GM19035 (cell line): ENCODE measurements around the gene TNFRSF25.
"Not testable (repeated sequence)": the region's sequence is repeated elsewhere in the genome, so short reads cannot be mapped to it uniquely, and the experiment has no call there.

ENCODE experiments used
- ATAC-seq: cut with Tn5 transposase; IDR thresholded peaks from one replicate; pipeline ENCODE4 v1.9.1; 2021; ENCODE audit not compliant: unreplicated experiment

TNFRSF25 gene

DNA sequence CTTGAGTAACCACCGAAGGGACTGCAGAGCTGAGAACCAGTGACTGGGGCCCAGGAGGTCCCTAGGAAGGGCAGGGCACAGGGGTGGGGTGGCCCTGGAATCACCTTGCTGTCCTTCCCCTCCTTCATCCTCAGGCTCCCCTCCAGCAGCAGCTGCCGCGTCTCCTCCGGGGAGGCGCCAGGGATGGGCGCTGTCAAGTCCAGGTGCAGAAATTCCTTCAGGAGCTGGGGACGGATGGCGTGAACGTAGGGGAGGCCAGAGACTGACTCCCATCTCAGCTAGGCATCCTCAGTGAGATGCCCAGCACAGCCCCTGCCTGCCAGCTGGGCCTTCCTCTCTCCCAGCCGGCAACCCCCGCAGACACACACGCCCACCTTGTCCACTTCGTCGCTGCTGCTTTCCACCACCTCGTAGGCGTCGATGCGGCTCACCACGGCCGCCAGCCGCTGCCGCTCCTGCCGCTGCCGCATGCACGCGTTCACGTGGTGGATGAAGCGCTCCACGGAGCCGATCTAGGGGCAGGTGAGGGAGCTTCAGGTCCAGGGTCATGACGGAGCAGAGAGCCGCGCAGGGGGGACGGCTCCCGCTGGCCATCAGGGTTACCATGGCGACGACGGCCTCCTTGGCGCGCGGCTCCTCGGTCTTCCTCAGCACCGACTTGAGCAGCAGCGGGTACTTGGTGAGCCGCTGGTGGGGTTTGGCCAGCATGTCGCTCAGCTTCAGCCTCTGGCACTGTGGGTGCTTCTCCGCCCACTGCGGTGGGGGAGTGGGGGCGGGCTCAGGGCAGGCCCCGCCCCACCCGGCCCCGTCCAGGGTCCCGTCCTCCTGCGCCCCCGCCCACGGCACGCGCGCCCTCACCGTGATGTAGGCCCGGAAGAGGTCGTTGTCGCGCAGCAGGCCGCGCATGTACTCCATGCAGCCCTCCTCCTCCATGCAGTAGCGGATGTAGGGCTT, 4.4 kb upstream of the TNFRSF25 start:
- ATAC-seq = no peak

DNA sequence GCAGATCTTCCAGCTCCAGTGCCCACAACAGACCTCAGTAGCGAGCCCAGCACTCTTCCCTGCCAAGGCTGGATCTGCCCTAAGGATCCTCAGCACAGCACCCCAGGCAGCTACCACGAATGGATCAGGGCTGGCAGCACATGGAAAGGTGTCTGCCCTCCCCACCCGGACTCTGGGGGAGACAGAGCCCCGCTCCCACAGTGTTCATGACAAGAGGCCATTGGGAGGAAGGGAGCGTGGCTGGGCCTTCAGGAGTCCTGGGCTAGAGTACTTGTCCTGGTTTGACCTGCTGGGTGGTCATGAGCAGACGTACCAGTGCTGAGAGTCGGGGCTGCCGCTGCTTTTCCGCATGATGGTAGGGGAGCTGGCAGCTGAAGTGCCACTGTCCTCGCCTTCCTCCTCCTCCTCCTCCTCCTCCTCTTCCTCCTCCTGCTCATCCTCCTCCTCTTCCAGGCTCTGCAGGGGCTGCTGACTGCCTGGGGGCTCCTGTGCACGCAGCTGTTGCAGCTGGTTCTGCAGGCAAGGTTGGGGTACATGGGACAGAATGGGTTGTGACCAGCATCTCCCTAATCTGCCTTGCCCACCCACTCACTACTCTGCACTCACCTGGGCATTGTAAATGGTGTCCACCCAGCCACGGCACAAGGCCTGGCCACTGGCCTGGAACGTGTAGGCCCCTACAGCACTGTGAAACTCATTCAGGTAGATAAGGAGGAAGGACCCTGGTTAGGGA, 2.9 kb upstream of the TNFRSF25 start:
- ATAC-seq = no peak

DNA sequence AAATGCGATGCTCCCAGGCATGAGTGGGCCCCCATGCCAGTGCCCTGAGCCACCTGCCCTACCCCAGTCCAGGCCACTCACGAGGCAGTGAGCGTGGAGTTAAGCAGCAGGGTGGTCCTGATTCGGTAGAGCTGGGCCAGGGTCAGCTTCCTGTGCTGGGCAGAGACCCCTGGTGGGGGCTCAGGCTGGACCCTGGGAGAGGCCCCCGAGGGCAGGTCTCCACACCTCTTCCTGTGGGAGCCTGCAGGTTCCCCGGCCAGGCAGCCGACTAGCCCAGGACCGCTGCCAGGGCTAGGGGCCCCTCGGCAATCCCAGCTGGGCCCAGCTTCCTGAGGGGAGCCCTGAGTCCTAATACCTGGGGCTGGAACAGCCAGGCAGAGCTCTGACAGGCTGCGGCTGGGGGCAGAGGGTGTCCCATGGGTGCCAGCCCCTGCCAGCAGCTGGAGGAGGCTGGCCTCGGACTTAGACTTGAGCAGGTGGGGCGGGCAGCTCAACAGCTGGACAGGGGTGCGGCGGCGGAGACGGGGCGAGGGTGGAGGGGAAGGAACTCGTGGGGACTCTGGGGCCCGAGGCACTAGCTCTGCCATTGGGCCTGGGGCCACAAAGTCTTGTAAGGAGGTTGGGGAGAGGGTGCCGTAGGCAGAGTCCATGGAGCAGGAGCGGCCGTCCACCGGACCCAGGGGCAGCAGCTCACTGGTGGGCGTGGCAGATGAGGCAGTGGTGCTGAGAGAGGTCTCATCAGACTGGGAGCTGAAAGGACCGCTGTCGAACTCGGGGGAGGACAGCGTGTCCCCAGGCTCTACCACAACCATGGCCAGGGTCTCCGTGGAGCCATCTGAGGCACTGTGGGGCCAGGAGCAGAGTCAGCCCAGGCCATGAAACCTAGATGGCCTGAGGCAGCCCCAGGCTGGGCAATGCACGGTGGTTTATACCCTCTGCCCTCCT, 2.0 kb upstream of the TNFRSF25 start:
- ATAC-seq = no peak

DNA sequence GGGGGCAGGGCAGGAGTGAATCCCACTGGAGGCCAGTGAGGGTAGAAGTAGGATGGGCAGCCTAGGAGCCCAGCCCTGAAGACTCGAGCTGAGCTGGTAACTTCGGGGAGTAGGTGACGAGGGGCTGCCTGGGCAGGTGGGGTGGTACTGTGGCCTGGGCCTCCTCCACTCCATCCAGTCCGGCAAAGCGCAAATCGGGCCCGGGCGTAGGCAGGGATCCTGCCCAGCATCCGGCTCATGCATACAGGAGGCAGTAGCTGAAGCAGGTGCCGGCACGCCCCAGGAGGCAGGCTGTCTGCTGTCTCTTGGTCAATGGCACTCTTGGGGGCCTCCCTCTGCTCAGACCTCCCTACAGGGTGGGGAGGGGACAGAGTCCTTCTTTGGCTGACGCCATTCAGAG, 1.3 kb upstream of the TNFRSF25 start:
- no peak for ATAC-seq

DNA sequence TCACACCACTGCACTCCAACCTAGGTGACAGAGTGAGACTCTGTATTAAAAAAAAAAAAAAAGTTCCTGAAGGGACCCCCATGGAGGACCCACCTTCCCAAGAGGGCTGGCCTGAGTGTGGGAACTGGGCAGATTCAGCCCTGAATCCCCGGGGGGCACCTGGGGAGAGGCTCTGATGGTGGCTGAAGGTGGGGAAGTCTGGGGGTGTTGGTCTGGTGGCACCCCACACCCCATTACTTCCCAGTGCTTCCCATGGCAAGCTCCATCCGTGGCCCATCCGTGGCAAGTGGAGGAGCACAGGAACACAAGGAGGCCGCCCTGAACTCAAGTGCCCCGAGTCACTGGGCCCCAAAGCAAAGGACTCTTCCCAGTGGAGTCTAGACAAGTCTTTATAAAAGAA, 778 bp upstream of the TNFRSF25 start:
- ATAC-seq = no peak

DNA sequence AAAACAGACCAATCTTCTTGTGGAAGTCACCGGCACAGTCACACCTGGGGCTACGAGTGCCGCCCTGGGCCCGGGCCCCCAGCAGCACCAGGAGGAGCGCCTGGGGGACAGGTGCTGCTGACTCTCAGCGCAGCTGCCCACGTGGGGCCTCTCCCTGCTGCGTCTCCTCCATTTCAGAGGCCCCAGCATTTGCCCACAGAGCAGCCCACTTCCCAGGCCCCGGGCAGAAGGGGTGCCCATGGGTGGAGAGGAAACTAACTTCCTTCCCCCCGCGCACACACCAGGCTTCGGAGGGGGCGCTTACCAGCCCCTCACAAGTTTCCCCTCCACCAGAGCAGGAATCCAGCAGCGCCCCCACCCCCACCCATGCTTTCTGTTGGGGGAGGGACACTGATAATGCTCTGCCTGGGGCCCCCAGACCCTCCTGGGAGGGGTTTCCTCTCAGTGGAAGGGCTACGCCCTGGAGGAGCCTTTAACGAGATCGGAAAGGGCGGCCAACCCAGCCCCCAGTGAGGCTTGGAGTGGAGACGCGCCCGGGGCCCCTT, 440 bp downstream of the TNFRSF25 start:
- no peak for ATAC-seq

DNA sequence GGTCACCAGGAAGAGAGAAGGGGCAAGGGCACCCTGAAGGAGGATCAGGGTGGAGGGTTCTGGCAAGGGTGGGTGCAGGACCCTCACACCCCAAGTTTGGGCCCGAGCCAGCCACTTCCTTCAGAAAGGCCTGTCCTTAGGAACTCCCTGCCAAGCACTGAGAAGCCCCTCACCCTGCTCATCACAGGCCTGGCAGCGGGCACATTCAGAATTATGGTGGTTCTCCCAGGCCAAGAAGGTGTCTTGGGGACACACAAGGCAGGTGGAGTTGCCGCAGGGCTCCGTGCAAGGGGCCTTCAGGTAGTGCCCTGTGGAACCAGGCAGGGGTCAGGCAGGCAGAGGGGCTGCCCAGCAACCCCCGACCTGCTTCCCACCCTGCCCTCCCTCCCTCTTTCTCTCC, 1.1 kb downstream of the TNFRSF25 start:
- ATAC-seq = no peak

DNA sequence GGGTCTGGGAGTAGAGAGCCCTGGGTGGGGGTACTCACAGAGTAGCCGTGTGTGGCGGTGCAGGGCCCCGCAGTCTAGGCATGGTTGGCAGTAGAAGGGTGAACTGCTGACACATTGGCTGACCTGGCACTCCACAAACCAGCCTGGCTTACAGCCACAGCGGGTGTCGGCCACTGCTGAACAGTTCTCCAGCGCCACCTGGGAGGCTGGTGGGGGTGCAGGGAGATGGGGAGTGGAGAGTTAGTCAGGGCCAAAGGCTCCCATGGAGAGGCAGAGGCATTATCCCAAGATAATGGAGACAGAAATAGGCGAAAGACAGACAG, 1.5 kb downstream of the TNFRSF25 start:
- no peak for ATAC-seq

DNA sequence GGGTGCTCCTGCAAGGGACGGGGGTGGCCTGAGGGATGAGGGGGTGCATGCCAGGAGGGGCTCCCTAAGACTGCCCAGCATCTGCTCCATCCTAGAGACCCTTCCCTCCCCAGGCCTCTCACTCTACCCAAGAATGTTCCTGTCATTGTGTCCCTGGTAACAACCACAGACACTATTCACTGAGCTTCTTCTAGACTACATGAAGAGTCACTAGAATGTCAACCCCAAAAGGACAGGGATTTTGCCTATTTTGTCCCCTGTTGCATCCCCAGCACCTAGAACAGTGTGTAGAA, 2.9 kb downstream of the TNFRSF25 start:
- no peak for ATAC-seq

DNA sequence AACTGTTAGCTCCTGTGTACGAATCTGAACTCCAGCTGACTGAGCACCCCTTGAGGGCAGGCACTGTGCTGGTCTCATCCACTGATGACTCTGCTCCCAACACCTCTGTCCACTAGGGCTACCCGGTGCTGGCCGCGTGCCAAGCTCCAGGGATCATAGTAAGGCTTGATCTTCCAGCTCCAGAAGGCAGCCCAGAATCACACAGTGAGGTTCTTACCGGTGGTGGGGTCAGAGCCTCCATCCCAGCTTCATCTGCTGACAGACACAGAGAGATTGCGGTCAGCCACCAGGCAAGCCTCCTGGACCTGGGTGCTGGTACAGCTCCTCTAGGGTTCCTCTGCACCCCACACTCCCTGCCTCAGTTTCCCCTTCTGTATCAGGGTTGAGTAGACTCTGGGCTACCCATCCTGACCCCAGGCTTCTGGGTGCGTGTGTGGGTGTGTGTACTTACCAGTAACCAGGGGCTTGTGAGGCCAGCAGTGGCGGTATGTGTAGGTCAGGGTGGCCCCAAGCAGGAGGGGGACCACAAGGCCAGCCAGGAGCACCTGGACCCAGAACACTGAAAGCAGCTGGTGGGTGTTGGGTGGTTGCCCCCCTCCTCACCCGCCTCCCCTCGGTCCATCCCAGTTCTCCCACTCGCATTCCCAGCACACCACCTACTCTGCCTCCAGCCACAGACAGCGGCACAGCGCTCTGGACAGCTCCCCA, 3.4 kb downstream of the TNFRSF25 start:
- no peak for ATAC-seq

DNA sequence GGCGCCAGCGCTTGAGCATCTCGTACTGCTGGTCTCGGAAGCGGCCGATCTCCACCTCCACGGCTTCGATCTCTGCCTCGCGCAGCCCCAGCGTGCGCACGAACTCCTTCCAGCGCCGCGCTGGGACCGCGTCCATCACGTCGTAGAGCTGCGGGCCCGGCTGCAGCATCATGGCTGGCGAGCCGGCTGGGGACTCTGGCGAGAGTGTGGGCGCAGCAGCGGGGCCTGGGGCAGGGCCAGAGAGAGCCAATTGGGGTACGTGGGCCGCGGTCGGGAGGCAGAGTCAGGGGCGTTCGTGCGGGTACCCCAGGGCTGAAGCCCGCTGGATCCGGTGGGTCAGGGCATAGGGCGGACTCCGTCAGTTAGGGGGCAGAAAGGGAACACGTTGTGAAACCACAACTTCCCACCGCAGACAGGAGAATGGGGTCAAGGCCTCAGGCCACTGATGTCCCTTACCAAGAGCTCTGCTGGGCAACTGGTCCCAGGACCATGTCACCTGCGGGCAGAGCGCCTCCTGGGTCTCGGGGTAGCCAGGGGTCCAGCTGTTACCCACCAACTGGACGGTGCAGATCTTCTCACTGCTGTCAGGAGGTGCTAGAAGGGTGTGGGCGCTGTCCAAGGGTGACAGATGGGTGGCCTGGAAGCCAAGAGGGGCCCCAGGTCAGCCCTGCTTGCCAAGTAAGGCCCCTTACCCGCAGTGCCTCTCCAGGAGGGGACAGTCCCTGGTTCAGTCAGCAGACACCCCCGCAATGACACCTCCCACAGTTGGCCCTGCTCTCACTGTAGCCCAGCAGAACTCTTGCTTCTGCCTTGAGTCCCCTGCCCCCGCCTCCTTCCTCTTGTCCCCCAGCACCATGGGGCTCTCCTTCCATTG, 4.2 kb downstream of the TNFRSF25 start:
- ATAC-seq = no peak

DNA sequence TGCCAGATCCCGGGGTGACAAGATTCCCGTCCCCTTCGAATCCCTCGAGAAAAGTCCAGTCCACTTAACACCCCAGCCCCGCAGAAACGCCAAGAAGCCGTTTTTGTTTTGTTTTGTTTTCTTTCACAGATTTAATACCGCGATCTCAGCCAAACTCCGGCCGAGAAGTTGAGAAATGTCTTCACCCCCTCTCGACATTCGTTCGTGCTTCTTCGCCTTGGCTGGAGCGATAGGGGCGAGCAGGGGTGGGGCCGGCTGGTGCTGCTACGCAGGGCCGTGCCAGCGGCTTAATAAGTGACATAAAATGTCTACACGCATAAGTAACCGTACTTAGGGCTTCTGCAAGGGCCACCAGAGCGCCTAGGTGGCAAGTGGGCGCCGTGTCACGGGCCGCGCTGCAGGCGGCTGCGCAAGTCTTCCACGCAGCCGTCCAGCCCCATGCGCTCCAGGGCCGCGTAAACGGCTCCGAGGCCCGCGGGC, 4.9 kb downstream of the TNFRSF25 start:
- ATAC-seq = no peak

DNA sequence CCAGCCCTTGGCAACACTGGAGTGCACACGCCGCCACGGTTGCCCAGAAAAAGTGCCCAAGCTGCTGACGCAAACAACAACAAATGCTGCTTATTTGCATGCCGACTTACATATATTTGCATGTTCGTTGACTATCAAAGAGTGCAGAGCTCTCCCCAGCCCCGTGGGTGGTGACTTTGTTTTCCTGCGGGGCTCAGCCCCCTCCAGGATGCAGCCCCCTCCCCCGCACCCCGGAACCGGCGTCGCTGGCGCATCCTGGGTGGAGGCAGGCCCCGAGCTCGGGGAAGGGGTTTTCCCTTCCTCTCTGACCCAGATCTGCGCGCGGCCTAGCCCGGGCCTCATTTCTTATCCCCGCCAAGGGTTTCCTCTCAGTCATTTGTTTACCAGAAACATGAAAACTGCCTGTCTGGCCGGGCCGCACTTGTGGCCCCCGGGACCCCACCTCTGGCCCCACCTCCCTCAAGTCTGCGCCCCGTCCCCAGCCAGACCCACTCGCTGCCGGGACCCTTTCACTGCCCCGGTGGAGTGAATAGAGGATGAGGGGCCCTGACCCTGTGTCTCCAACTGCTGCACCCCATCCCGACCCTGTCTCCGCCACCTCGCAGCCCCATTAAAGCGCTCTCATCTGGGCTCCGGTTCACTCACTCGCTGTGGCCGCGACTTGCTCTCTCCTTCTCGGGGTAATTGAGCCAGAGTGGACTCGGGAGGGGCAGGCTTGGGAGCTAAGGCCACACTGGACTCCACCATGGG, 5.5 kb downstream of the TNFRSF25 start:
- no peak for ATAC-seq

DNA sequence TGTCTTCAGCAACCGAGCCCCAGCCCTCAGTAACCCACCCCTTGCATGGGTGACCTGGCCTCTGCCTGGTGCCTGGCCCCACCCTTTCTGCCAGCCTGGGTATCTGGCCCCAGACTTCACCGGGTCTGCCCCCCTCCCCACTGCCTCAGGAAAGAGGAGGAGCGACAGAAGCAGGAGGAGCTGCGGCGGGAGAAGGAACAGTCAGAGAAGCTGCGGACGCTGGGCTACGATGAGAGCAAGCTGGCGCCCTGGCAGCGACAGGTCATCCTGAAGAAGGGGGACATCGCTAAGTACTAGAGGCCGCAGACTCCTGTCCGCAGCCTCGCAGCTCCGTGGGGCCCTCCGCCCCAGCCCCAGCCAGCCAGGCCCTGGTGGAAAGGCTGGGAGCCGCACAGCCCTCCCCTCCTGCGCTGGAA, 6.1 kb downstream of the TNFRSF25 start:
- no peak for ATAC-seq

DNA sequence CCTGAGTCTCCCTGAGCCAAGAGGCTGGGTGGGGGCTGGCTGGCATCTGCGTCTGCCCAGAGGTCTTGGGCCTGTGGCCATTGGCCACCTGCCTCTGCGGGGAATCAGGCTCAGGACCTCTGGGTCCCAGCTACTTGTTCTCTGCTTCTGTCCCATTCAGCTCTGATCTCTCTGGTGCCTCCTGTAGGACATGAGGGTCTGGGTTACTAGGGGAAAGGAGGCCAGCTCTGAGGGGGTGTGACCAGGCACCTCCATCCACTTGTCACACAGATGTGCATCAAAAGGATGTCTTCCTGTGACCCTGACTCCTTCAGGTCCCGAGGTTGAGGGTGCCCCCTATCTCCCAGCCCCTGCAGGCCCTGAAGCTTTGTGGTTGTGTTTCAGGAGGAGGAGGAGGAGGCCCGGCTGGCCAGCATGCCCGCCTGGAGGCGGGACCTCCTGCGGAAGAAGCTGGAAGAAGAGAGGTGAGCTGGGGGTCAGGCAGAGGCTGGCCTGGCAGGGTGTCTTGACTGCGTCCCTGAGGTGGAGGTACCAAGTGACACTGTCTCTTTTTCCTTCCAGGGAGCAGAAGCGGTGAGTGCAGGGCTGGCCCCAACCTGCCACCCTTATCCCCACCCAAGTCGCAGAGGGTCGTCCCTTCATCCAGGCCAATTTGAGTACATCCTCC, 9.0 kb downstream of the TNFRSF25 start:
- ATAC-seq = no peak

DNA sequence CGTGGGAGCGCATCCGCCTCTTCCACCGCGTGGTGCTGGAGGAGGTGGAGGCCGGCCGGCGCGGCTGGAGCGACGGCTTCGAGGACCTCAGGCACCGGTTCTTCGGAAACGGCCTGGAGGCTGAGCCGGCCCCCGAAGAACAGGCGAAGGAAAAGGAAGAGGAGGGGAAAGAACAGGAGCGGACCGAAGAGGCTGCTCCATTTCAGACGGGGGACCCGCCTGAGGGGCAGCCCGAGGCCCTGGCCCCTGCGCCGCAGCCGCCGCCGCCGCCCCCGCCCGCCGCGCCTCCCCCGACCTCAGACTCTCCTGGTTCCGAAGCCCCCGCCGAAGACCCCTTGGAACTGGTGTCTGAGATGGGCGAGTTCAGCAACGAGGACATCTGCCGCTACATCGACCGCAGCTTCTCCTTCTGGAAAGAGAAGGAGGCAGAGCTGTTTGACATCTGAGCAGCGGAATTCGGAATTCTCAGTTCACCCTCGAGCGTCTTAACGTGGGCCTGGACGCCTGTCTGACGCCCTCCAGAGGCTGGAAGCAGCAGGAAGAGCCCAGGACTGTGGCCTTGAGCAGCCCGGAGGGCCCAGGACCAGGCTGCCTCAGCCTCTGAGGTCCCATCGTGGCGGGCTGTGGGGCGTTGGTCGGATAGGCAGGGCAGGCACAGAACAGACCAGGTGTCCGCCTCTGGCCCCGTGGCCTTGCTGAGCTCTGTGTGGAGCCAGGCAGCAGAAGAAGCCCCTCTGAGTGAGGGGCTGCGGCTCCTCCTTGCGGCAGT, 10.0 kb downstream of the TNFRSF25 start:
- ATAC-seq = not testable (repeated sequence)
